BLaER1 (cell line): ENCODE data around the gene GDI2.
"Not testable (repeated sequence)": the region's sequence is repeated elsewhere in the genome, so short reads cannot be mapped to it uniquely, and the experiment has no call there.

ENCODE experiments used
- H3K27ac ChIP-seq: shearing (Covaris generic); formaldehyde crosslinking; 2 replicates; pipeline ENCODE4 v1.8.1; 2022
- H3K27me3 ChIP-seq: shearing (Covaris generic); formaldehyde crosslinking; 2 replicates; pipeline ENCODE4 v1.8.1; 2022
- H3K36me3 ChIP-seq: shearing (Covaris generic); formaldehyde crosslinking; 2 replicates; pipeline ENCODE4 v1.8.1; 2022
- H3K4me1 ChIP-seq: shearing (Covaris generic); formaldehyde crosslinking; 2 replicates; pipeline ENCODE4 v1.8.1; 2022
- H3K4me2 ChIP-seq: shearing (Covaris generic); formaldehyde crosslinking; 2 replicates; pipeline ENCODE4 v1.8.1; 2022
- H3K4me3 ChIP-seq: shearing (Covaris generic); formaldehyde crosslinking; 2 replicates; pipeline ENCODE4 v1.8.1; 2022
- H3K9ac ChIP-seq: shearing (Covaris generic); formaldehyde crosslinking; 2 replicates; pipeline ENCODE4 v1.8.1; 2022
- H3K9me3 ChIP-seq: shearing (Covaris generic); formaldehyde crosslinking; 2 replicates; pipeline ENCODE4 v1.8.1; 2022
- H4K20me1 ChIP-seq: shearing (Covaris generic); formaldehyde crosslinking; 2 replicates; pipeline ENCODE4 v1.8.1; 2022
- Cebpa-rat ChIP-seq: shearing (Covaris generic); IDR thresholded peaks from 2 replicates; pipeline ENCODE4 v1.8.1; 2022

The GDI2 gene

DNA sequence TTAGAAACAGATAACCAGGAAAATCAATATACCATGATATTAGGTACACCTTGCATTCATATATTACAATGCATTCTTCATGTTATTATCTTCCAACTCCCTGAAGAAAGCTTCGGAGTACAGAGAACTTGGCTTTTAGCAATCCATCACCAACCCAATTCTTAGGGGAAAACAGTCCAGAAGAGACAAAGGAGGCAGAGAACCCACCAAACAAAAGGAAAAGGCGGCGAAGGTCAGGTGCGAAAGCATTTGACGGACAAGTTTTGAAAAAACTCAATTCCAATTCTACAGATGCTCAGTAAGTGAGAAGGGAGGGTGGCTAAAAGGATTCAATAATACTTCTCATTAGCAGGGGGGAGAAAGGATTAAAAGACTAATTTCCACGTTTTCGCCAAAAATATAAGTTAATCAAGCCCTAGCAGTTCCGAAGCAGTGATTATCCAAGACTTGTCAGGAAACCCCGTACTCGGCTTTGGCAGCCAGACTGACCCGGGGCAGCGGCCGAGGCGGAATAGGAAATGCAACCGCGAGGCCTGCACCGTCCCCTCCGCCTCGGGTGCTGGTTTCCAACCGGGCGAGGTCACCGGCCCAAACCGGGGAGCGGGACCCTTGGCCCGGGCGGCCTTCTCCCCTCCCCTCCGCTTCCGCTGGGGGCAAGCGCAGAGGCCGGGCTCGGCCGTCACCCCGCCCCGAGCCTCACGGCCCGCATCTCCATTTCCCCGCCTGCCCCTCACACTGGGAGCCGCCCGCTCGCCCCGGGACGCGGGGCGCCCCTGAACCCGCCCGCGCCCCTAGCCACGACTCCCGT lies 747 bp downstream of the GDI2 start:
- Histone ChIP-seq H3K27ac (peak overlapping the region; percentile 99), H3K4me2 (peak overlapping the region; percentile 91), H3K4me3 (peak overlapping the region; percentile 95), H3K36me3 (peaks cover 16% of the 10 kb centered on the region), H4K20me1 (peaks cover 54% of the 10 kb centered on the region), H3K9ac (peak overlapping the region; percentile 99), H3K9me3 (no peaks in the 10 kb centered on the region), H3K27me3 (no peaks in the 10 kb centered on the region), H3K4me1 (peaks cover 71% of the 10 kb centered on the region)
- no peak for TF ChIP-seq Cebpa-rat

DNA sequence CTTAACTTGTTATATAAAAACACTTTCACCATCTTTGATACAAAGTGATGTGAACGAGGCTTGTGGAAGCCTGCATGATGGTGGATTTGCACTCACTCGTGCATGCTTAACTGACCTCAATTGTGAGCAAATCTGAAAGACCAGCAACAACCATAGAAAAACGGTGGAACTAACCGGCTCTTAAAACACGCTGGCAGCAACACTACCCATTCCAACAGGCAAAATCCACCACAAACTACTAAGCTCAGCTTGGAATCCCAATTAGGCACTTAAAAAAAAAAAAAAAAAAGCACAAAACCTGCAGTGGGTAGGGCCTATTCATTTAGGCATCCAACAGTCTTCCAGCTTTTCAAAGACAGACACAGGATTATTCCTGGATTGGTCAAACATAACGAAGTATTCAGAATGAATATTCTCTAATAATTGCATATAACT lies 1.8 kb downstream of the GDI2 start:
- no peaks in the 10 kb centered on the region for H3K27me3 ChIP-seq
- no peak for TF ChIP-seq Cebpa-rat
- peak overlapping the region; percentile 99 for H3K27ac ChIP-seq
- H3K36me3 ChIP-seq, result peaks cover 24% of the 10 kb centered on the region
- peaks cover 65% of the 10 kb centered on the region for H4K20me1 ChIP-seq
- no peaks in the 10 kb centered on the region for H3K9me3 ChIP-seq
- peak overlapping the region; percentile 91 for H3K4me2 ChIP-seq
- peak overlapping the region; percentile 99 for H3K9ac ChIP-seq
- H3K4me1 ChIP-seq, result peaks cover 70% of the 10 kb centered on the region
- H3K4me3 ChIP-seq, result peak overlapping the region; percentile 95

DNA sequence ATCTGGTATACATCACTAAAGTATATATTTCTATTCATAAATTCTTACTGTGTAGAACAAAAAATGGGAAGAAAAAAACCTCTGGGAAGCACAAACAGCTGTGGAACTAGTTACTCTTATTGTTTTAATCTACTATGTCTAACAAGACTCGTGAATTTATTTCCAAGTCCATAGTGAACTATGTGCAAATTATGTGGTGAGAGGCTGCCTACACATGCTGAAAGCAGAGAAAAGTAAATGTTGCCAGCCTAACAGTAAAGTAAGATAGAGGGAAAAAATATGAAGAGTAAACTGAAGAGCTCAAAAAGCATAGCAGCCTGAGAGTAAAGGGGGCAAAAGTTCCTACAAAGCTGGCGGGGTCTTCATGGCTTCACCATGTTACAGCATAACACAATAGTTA lies 3.0 kb downstream of the GDI2 start:
- H3K36me3 ChIP-seq, result peaks cover 35% of the 10 kb centered on the region
- H3K4me1 ChIP-seq, result peaks cover 60% of the 10 kb centered on the region
- H3K4me2 ChIP-seq, result peak overlapping the region; percentile 91
- H3K9ac ChIP-seq, result peak overlapping the region; percentile 99
- peaks cover 77% of the 10 kb centered on the region for H4K20me1 ChIP-seq
- H3K9me3 ChIP-seq, result peaks cover 3% of the 10 kb centered on the region; the same call in 1 of the 2 replicates
- peak overlapping the region; percentile 95 for H3K4me3 ChIP-seq
- no peaks in the 10 kb centered on the region for H3K27me3 ChIP-seq
- no peak for TF ChIP-seq Cebpa-rat
- H3K27ac ChIP-seq, result no peak overlapping the region

DNA sequence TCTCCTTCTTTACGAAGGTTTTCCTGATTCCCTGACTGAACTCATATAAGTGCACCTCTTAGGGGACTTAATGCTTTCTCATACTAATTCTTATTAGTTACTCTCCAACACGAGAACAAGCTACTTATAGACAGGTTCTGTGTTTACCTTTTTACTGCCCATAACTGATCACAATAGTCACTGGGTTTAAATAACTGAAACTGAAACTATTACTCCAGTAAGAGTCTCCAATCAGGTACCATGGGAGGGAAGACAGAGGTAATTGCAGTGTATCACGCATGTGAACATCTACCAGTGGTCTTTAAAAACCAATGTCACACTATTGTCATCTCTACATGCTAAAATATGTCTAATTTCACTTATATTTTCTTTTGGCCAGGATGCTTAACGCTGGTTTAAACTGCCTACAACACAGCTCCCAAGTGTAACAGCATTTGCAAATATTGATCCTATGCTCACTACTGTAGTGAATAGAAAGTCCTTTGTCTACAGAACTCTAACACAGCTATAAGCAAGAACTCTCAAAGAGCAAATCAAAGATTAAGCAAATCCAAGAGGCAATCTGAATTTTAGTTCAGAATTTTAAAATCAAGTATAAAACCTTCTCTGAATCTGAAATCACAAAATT lies 3.6 kb downstream of the GDI2 start:
- Histone ChIP-seq H3K4me3 (0 out of 2 replicates have a peak overlapping the region, but pooled peaks have one; percentile 95), H3K4me2 (peak overlapping the region; percentile 91), H3K27ac (no peak overlapping the region), H3K9ac (peak overlapping the region; percentile 39; the same call in 1 of the 2 replicates), H3K4me1 (peaks cover 60% of the 10 kb centered on the region), H4K20me1 (peaks cover 83% of the 10 kb centered on the region), H3K9me3 (peaks cover 5% of the 10 kb centered on the region; the same call in 1 of the 2 replicates), H3K36me3 (peaks cover 41% of the 10 kb centered on the region), H3K27me3 (no peaks in the 10 kb centered on the region)
- no peak for TF ChIP-seq Cebpa-rat

DNA sequence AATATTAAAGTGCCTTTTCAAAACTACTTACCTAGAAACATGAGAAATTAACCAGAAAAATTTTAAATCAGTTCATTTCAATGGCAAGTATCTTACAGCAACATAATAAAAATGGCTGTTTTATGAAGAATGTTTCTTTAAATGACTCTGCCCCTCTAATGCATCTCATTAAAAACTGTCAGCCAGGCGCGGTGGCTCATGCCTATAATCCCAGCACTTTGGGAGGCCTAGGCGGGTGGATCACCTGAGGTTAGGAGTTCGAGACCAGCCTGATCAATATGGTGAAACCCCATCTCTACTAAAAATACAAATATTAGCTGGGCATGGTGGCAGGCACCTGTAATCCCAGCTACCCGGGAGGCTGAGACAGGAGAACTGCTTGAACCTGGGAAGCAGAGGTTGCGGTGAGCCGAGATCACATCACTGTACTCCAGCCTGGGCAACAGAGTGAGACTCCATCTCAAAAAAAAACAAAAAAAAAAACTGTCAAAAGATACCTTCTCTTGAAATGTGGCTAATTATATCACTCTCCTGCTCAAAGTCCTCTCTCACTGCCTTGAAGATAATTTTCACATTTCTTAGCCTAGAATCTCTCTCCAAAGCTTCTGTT lies 4.3 kb downstream of the GDI2 start:
- peaks cover 48% of the 10 kb centered on the region for H3K36me3 ChIP-seq
- not testable (repeated sequence) for H3K9me3 ChIP-seq, H3K4me3 ChIP-seq, H3K9ac ChIP-seq, H3K27me3 ChIP-seq, H3K27ac ChIP-seq
- H3K4me2 ChIP-seq, result peak overlapping the region; percentile 91
- H3K4me1 ChIP-seq, result peaks cover 54% of the 10 kb centered on the region
- peaks cover 90% of the 10 kb centered on the region for H4K20me1 ChIP-seq

DNA sequence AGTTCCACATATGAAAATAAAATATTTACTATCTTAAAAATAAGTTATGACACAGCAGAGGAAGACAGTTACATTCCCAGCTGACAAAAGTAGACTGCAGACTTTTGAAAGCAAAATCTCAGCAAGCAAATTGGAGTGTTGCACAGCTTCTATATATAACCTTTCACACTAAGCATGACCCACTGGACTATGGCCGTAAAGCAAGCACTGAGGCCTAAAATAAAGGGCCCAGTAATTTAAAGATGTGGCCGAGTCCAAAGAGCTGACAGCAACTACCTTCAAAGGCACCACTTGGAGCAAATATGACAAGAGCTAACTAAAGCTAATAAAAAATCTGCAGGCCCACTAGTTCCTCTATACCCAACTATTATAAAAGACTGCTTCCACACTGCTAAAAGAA lies 6.5 kb downstream of the GDI2 start:
- Histone ChIP-seq H3K27me3 (no peaks in the 10 kb centered on the region), H3K36me3 (peaks cover 59% of the 10 kb centered on the region), H3K4me3 (no peak overlapping the region), H3K4me2 (peak overlapping the region; percentile 37), H3K4me1 (peaks cover 54% of the 10 kb centered on the region), H4K20me1 (peaks cover 100% of the 10 kb centered on the region), H3K9ac (no peak overlapping the region), H3K9me3 (peaks cover 5% of the 10 kb centered on the region; the same call in 1 of the 2 replicates), H3K27ac (no peak overlapping the region)
- no peak for TF ChIP-seq Cebpa-rat

DNA sequence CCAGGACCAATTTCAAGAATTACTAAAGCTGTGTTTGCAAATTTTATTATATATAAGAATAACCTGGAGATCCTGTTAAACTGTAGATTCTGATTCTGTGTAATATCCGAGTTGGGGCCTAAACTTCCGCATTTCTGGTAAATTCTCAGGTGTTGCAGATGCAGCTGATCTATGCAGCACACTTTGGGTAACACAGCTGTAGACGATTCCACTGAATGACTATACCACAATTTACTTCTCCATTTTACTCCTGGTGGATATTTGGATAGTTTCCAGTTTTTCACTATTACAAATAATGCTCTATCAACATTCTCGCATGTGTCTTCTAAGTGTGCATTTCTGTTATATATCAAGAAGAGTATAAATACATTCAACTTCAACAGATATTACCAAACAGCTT lies 7.5 kb downstream of the GDI2 start:
- H4K20me1 ChIP-seq, result peaks cover 100% of the 10 kb centered on the region
- H3K9me3 ChIP-seq, result peaks cover 5% of the 10 kb centered on the region; the same call in 1 of the 2 replicates
- H3K4me3 ChIP-seq, result no peak overlapping the region

DNA sequence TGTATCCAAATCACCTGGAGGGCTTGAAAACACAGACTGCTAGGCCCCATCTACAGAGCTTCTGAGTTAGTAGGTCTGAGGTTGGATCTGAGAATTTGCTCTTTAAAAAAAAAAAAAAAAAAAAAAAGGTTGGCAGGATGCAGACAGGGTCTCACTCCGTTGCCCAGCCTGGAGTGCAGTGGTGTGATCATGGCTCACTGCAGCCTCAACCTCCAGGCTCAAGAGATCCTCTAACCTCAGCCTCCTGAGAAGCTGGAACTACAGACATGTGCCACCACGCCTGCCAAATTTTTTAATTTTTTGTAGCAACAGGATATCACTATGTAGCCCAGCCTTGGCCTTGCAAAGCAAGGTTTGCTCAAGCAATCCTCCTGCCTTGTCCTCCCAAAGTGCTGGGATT lies 8.0 kb downstream of the GDI2 start:
- Histone ChIP-seq H3K27ac (no peak overlapping the region), H3K4me2 (no peak overlapping the region), H4K20me1 (peaks cover 100% of the 10 kb centered on the region), H3K27me3 (no peaks in the 10 kb centered on the region), H3K4me1 (peaks cover 45% of the 10 kb centered on the region), H3K36me3 (peaks cover 74% of the 10 kb centered on the region), H3K4me3 (no peak overlapping the region), H3K9ac (no peak overlapping the region), H3K9me3 (peaks cover 5% of the 10 kb centered on the region; the same call in 1 of the 2 replicates)
- TF ChIP-seq Cebpa-rat, result no peak

More for the DNA sequence above, 7.5 kb downstream of the GDI2 start:
- H3K4me2 ChIP-seq, result no peak overlapping the region
- peaks cover 69% of the 10 kb centered on the region for H3K36me3 ChIP-seq
- no peak for TF ChIP-seq Cebpa-rat
- H3K27me3 ChIP-seq, result no peaks in the 10 kb centered on the region
- no peak overlapping the region for H3K27ac ChIP-seq
- no peak overlapping the region for H3K9ac ChIP-seq
- H3K4me1 ChIP-seq, result peaks cover 50% of the 10 kb centered on the region

DNA sequence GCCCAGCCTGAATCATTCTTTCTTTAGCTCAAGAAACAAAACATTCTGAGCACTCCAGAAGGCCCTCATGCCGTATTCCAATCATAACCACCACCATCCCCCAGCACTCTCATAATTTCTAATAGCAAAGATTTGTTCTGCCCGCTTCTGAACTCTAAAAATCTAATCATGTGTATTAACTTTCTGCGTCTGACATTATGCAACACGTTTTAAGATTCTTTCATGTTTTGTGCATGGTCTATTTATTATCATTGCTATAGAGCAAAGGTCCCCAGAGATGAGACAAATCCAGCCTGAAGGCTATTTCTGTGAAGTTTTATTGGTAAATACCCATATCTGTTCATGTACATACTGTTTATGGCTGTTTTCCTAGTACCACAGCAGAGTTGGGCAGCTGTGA lies 8.8 kb downstream of the GDI2 start:
- Histone ChIP-seq H4K20me1 (peaks cover 100% of the 10 kb centered on the region), H3K4me2 (no peak overlapping the region), H3K4me1 (peaks cover 36% of the 10 kb centered on the region), H3K9ac (no peak overlapping the region), H3K36me3 (peaks cover 83% of the 10 kb centered on the region), H3K4me3 (no peak overlapping the region), H3K9me3 (peaks cover 5% of the 10 kb centered on the region; the same call in 1 of the 2 replicates), H3K27me3 (no peaks in the 10 kb centered on the region), H3K27ac (no peak overlapping the region)
- no peak for TF ChIP-seq Cebpa-rat
